ENCODE data around the gene SPO11.
"Not testable (repeated sequence)": the region's sequence is repeated elsewhere in the genome, so short reads cannot be mapped to it uniquely, and the experiment has no call there.

The SPO11 gene

GRCh38 chr20:57346477-57346876 lies 16.9 kb downstream of the SPO11 start:
- peak; percentile 67 for DNase-seq

- no peak for DNase-seq
These were observed 17.8 kb downstream of the SPO11 start for GRCh38 chr20:57347393-57347792.

- not testable (repeated sequence) for DNase-seq
These were observed 18.8 kb downstream of the SPO11 start for GRCh38 chr20:57348200-57348921.

- DNase-seq: not testable (repeated sequence)
These were observed 19.4 kb downstream of the SPO11 start for GRCh38 chr20:57348922-57349574.

GRCh38 chr20:57350081-57350710 lies 20.6 kb downstream of the SPO11 start:
- DNase-seq: no peak

DNA sequence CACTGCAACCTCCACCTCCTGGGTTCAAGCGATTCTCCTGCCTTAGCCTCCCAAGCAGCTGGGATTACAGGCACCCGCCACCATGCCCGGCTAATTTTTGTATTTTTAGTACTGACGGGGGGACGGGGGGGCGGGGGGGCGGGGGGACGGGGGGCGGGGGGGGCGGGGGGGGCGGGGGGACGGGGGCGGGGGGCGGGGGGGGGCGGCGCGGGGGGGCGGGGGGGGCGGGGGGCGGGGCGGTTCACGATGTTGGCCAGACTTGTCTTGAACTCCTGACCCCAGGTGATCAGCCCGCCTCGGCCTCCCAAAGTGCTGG lies 21.1 kb downstream of the SPO11 start:
- DNase-seq: not testable (repeated sequence)

- peak; percentile 96 for DNase-seq
These were observed 21.6 kb downstream of the SPO11 start, which contains the start of gene RAE1 for GRCh38 chr20:57351042-57351783. TSS of gene RAE1 (plus strand) at chr20:57351255. CDS start at chr20:57354039, 2,784 bp downstream.

DNA sequence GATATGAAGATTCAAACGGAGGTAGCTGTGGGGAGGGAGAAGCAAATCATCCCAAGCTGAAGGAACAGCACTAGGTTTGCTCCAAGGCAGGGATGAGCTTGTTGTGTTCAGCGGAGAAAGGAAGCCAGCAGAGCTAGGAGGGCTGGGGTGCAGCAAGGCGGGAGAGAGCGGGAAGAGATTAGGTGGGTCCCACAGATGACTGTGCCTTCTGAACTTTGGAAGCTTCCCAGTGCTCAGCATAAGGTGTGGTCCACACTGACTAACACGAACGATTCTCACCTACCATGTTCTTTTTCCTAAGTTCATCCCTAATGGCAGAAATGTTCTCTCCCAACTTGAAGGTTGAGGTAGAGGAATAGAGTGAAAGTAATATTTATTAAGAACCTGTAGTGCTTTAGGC lies 22.7 kb downstream of the SPO11 start:
- DNase-seq: no peak

DNA sequence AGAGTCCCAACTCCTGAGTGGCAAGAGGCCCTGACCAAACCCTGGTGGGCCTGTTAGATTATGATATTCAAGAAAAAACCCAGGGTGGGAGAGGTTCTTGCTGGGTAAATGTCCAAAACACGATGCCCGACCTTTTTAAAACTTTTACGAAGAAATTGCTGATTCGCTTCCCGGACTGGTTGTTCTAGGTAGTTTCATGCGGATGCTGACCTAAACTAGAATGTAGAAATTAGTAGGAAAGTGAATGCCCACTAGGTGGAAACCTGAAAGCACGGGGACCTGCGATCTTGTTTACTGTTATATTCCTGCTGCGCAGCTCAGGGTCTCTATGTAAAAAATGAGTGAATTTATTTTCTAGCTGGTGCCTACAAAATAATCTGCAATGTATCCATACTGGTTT lies 23.7 kb downstream of the SPO11 start:
- no peak for DNase-seq

- no peak for DNase-seq
These were observed 31.9 kb downstream of the SPO11 start for GRCh38 chr20:57361517-57361916.

DNA sequence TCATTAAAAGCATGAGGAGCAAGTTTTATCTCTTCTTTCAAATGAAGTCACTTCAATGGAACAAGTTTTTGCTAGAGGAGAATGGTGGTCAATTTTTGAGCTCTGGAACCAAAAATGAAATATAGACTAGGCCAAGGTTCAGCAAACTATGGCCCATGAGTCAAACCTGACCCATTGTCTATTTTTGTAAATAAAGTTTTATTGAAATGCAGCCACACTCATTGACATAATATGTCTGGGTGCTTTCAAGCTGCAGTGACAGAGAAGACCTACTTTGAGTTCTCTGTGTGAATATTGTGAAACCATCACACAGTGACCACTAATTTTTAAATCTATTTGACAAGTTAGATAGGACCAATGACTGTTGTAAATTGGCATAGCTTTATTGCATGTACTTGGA lies 34.8 kb downstream of the SPO11 start:
- no peak for DNase-seq

- no peak for DNase-seq
These were observed 40.0 kb downstream of the SPO11 start for GRCh38 chr20:57369596-57369995.

DNA sequence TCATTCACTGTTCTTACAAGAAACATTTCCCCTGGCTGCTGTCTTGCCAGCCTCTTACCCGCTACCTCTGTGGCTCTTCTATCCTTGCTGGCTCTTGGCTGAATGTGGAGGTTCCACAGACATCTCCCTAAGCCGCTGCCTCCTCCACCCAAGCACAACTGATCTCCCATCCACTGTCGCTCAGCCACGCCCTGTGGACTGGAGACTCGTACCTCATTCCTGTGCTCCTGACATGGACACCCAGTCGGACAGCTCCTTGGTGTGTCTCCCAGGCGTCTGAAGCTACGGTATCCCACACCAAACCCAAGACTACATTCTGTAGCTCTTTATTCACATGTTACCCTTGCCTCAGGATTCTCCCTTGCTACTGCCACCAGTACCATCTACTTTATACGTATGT lies 40.7 kb downstream of the SPO11 start:
- no peak for DNase-seq

DNA sequence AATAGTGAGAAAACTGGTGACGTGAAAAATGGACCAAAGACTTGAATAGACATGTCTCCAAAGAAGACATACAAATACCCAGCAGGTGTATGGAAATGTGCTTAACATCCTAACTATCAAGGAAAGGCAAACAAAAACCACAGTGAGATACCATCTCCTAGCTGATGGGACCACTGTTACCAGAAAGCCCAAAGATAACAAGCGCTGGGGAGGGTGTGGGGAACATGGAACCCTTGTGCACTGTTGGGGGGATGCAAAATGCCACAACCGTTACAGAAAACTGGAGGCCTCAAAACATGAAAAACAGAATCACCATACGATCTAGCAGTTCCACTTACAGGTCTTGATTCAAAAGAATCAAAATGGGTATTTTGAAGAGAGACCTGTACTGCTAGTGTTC lies 41.8 kb downstream of the SPO11 start:
- peak; percentile 98 for DNase-seq

DNA sequence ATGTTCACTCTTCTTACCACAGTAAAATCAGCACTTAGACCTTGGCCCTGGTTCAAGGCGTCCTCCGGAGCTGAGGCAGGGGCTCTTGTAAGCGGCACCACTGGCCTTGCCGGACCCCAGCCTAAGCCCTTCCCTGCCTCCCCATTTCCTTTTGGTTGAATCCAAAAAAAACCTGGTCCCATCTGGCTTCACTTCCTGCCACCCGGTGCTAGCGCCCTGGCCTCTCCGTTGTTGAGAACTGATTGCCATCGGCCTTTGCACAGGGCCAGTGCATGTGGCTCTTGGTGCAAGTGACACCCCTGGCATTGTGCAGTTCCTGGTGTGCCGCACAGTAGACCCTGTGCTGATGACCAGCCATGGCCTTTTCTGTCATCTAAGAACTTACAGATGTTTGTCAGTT lies 42.6 kb downstream of the SPO11 start:
- DNase-seq: no peak

DNA sequence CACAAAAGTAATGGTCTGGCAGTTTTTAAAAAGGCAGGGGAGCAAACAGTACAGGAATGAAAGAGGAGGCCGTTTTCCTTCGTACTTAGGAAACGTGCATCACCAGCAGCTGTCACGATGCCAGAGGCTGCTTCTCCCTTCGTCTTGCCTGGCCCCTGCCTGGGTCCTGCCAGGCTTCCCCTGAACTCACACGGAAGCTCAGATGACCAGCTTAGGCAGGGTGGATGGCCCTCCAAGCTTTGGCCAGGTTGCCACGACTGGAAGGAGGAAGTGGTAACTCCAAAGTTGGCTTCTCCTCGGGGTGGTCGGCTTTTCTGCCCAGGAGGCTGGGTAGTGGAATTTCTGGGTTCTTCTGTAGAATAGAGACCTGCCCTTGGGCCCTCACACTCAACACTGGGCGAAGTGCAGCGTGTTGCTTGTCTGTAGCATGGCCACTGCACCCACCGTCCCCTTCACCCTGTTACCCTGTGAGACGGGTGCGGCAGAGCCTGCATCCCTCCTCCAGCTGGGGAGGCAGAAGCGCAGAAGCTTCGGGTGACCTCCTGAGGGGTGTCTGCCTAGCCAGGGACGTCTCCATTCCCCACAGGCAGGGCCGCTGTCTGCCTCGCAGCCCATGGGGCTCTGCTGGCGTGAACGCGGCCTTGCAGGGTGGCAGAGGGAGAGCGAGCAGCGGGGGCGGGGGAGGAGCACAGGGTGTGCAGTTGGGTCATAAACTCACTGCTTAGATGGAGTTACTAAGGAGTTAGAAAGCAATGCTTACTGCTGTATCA lies 43.2 kb downstream of the SPO11 start:
- DNase-seq: no peak

DNA sequence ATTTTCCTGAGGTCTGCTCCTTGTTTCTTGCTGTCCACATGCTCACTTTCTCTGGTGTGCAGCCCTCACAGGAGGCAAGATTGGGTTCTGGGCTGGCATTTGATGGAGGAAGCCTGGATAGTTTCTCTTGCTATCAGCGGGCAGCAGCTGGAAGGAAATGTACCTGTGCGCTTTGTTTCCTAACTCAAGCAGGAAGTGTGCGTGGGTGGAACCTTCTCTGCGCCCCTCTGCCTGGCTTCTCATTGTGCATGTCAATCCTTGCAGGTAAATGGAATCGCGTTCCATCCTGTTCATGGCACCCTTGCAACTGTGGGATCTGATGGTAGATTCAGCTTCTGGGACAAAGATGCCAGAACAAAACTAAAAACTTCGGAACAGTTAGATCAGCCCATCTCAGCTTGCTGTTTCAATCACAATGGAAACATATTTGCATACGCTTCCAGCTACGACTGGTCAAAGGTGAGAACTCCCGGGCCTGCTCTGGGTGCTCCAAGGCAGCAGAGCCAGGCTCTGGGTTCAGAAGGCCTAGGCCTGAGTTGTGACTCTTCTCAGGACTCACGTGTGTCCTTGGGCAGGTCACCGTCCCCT lies 44.8 kb downstream of the SPO11 start:
- no peak for DNase-seq

- no peak for DNase-seq
These were observed 45.5 kb downstream of the SPO11 start for GRCh38 chr20:57374931-57375651.

GRCh38 chr20:57375652-57376230 lies 46.1 kb downstream of the SPO11 start:
- DNase-seq: no peak

DNA sequence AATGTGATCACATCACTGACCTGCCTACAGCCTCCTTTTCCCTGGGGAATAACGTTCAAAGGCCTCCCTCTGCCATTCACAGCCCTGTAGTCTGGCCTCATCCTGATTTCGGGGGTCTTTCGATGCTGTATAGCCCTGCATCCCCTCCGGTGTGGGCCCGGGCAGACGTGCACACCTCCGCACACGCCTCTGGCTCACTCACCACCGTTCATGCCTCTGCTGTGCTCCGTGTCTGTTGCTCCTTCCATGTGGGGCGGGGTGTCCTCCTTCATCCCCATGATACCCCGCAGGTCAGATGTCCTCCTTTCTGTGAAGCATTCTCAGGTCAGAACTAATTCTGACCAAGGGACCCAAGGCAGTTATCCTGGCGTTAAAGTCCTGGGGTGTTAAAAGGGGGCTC lies 47.7 kb downstream of the SPO11 start:
- no peak for DNase-seq

- DNase-seq: no peak
These were observed 48.5 kb downstream of the SPO11 start for GRCh38 chr20:57378107-57378506.

Measured in NCI-H526 treated with DMSO at 0.1 percent for 48 hours (cell line).